Left cardiac atrium (tissue), 4 donors: ENCODE measurements around the gene LHPP. TPM values are rescaled to one million over a fixed set of nuclear protein-coding genes. Genes with fewer than 3 reads are reported as not detected.

Experiments used
- ATAC-seq, 2 donors: fragments of 200-7000 bp; cut with Tn5 transposase; one replicate each; pipeline ENCODE4 v1.9.1; 2020; ENCODE audit warnings: mild to moderate bottlenecking in 2 of 2, moderate library complexity in 2 of 2
- DNase-seq: peaks from one replicate; pipeline ENCODE4 v3.0.0-alpha.2; 2020
- intact Hi-C, 2 donors: fragments of 100-400 bp; cut with DNase I; formaldehyde crosslinking; loops; one replicate each; pipeline versions ENCODE4 v1.14.1 to v1.15.1; 2022 to 2023
- total RNA-seq, 2 donors: library from RNA; stranded (reverse); fragmentation: NEBNext Ultra II Directional; extraction: Animal tissue kit (Norgen Biotek cat#: 25700); gene quantifications; one replicate each; pipeline ENCODE4 v1.2.1, GENCODE V29; 2021
- donor health status: DM: no; HTN: yes; CAD: no.
- donor health status: DM: no; HTN: yes; CAD: no; lungs with severe emphysema.
- donor health status: DM: yes; HTN: yes; CAD: no.
- donor health status: Dilated cardiomyopathy.

LHPP gene
- total RNA-seq, 2 donors from 2014 or later = 11.6 to 16.4 TPM

- DNase-seq (peak; percentile 8), ATAC-seq (no peak)
- intact Hi-C loops = no loop called here
Measured at GRCh38 chr10:124559372-124560132, 97.9 kb downstream of the LHPP start.

- intact Hi-C loops = no loop called here
- DNase-seq (peak; percentile 70), ATAC-seq (peak; percentile 92 to 93)
Measured at GRCh38 chr10:124560377-124561105, 98.9 kb downstream of the LHPP start.

GRCh38 chr10:124561206-124561605 lies 99.6 kb downstream of the LHPP start:
- ATAC-seq = no peak
- intact Hi-C loops = no loop called here
- no peak for DNase-seq

GRCh38 chr10:124562425-124563060 lies 100.9 kb downstream of the LHPP start:
- DNase-seq = peak; percentile 9
- ATAC-seq = no peak
- intact Hi-C loops = no loop called here

GRCh38 chr10:124563320-124564040 lies 101.9 kb downstream of the LHPP start:
- DNase-seq = no peak
- ATAC-seq = no peak
- intact Hi-C loops = no loop called here

- no peak for ATAC-seq
- intact Hi-C loops = loop anchor here in 1 of 2 donors (5.0 kb wide), 1 partner anchor 57 kb away; no protein-coding TSS in a partner anchor
- DNase-seq = peak; percentile 6
Measured at GRCh38 chr10:124564881-124565280, 103.3 kb downstream of the LHPP start.

- DNase-seq (peak; percentile 30), ATAC-seq (peak; percentile 28 to 55)
- intact Hi-C loops = loop anchor here in 1 of 2 donors (5.0 kb wide), 1 partner anchor 57 kb away; no protein-coding TSS in a partner anchor
Measured at GRCh38 chr10:124565565-124566221, 104.1 kb downstream of the LHPP start.

GRCh38 chr10:124566222-124566888 lies 104.7 kb downstream of the LHPP start:
- ATAC-seq = no peak
- intact Hi-C loops = loop anchor here in 1 of 2 donors (5.0 kb wide), 1 partner anchor 56 kb away; no protein-coding TSS in a partner anchor
- peak; percentile 14 for DNase-seq

- intact Hi-C loops = loop anchor here in 1 of 2 donors (5.0 kb wide), 1 partner anchor 55 kb away; no protein-coding TSS in a partner anchor
- DNase-seq (no peak), ATAC-seq (no peak)
Measured at GRCh38 chr10:124566981-124567835, 105.6 kb downstream of the LHPP start.

- DNase-seq (peak; percentile 11), ATAC-seq (no peak)
- intact Hi-C loops = loop anchor here in 1 of 2 donors (5.0 kb wide), 1 partner anchor 54 kb away; no protein-coding TSS in a partner anchor
Measured at GRCh38 chr10:124568339-124568738, 106.7 kb downstream of the LHPP start.

GRCh38 chr10:124568848-124569622 lies 107.4 kb downstream of the LHPP start:
- intact Hi-C loops = loop anchor here in 1 of 2 donors (5.0 kb wide), 1 partner anchor 53 kb away; no protein-coding TSS in a partner anchor
- peak; percentile 14 for DNase-seq
- ATAC-seq = peak in 1 of 2 donors; percentile 66

- intact Hi-C loops = loop anchor here in 1 of 2 donors (5.0 kb wide), 1 partner anchor 52 kb away; no protein-coding TSS in a partner anchor
- DNase-seq (no peak), ATAC-seq (no peak)
Measured at GRCh38 chr10:124569623-124570470, 108.2 kb downstream of the LHPP start.

GRCh38 chr10:124570646-124571045 lies 109.0 kb downstream of the LHPP start:
- DNase-seq = no peak
- intact Hi-C loops = no loop called here
- no peak for ATAC-seq

GRCh38 chr10:124572751-124573150 lies 111.1 kb downstream of the LHPP start:
- no peak for ATAC-seq
- no peak for DNase-seq
- intact Hi-C loops = no loop called here
